ENCODE data around the gene SCTR.
A peak's percentile ranks its signal among the peaks of the same experiment; 100 is the strongest.

SCTR gene

DNA sequence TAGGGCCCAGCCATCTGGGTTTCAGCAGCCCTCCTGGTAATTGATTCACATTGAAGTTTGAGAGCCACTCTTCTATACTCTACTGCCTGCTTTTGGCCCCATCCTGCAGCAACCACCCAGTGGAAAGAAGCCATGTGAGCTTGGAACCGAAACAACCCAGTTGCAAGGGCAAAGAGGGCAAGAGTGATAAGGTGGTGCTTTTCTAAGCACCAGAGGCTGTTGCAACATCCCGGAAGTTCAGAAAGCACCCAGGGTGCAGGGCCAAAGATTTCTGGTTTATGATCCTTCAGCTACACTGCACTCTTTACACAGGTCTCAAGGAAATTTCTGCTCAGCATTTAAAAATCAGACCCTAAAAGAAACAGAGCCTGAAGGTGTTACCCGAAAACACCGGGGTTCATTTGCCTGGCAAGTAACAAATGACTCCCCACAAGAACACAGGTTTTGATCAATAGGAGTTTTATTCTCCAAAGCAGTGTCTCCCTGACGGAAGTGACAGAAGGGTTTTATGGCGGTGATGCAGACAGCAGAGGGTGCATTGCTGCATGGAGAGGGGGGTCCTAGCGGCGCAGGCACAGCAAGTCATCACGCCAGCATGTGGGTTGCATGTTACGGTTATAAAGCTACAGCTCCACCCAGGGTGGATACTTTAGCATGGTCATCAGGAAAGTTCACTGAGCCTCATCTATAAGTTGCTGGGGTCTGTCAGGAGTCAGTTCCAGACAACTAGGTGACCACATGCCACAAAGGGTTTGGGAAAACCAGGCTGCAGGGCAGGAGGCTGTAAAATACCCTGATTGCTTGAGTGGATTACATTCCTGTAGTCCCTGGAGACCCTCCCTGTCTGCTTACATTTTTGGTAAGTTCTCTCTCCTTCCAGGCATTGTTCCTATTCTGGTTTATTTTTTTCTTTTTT is 121.4 kb downstream of the SCTR start:
- H3K4me3 ChIP-seq (ENCODE audit: low read length), result no peak overlapping the region
- H3K4me2 ChIP-seq (ENCODE audit: low read depth, low read length), result no peak overlapping the region
- no peak overlapping the region for H3K9ac ChIP-seq (ENCODE audit: low read length)
- H2AFZ ChIP-seq (ENCODE audit: low read length), result peak overlapping the region; percentile 58; the same call in 1 of the 2 replicates
- no peak for DNase-seq
- H4K20me1 ChIP-seq (ENCODE audit: insufficient read depth, low read length), result no peaks in the 10 kb centered on the region
- H3K9me3 ChIP-seq (replicated peaks; ENCODE audit: insufficient read depth, low read length), result no peaks in the 10 kb centered on the region
- no peaks in the 10 kb centered on the region for H3K27me3 ChIP-seq (replicated peaks; ENCODE audit: insufficient read depth, low read length)
- H3K36me3 ChIP-seq (replicated peaks; ENCODE audit: insufficient read depth, low read length), result no peaks in the 10 kb centered on the region
- H3K27ac ChIP-seq (ENCODE audit: low read length), result no peak overlapping the region
- TF ChIP-seq EZH2 (optimal IDR thresholded peaks at IDR 0.05; ENCODE audit: low read depth, low read length), result no peak
- TF ChIP-seq, protein P1, sequence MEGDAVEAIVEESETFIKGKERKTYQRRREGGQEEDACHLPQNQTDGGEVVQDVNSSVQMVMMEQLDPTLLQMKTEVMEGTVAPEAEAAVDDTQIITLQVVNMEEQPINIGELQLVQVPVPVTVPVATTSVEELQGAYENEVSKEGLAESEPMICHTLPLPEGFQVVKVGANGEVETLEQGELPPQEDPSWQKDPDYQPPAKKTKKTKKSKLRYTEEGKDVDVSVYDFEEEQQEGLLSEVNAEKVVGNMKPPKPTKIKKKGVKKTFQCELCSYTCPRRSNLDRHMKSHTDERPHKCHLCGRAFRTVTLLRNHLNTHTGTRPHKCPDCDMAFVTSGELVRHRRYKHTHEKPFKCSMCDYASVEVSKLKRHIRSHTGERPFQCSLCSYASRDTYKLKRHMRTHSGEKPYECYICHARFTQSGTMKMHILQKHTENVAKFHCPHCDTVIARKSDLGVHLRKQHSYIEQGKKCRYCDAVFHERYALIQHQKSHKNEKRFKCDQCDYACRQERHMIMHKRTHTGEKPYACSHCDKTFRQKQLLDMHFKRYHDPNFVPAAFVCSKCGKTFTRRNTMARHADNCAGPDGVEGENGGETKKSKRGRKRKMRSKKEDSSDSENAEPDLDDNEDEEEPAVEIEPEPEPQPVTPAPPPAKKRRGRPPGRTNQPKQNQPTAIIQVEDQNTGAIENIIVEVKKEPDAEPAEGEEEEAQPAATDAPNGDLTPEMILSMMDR (IDR thresholded peaks at IDR 0.05; ENCODE audit: low read length), result no peak
- no peak for TF ChIP-seq EZH2phosphoT487 (IDR thresholded peaks at IDR 0.05; ENCODE audit: low read length)
- no peaks in the 10 kb centered on the region for H3K79me2 ChIP-seq (ENCODE audit: low read length)
- no peaks in the 10 kb centered on the region for H3K9me2 ChIP-seq (replicated peaks; ENCODE audit: insufficient read depth, low read length)
- H3K4me1 ChIP-seq (ENCODE audit: low read length), result peaks cover 8% of the 10 kb centered on the region; the same call in 1 of the 2 replicates
- peaks cover under 1% of the 10 kb centered on the region; the same call in 1 of the 2 replicates for H3F3A ChIP-seq (ENCODE audit: insufficient read depth, low read length)

DNA sequence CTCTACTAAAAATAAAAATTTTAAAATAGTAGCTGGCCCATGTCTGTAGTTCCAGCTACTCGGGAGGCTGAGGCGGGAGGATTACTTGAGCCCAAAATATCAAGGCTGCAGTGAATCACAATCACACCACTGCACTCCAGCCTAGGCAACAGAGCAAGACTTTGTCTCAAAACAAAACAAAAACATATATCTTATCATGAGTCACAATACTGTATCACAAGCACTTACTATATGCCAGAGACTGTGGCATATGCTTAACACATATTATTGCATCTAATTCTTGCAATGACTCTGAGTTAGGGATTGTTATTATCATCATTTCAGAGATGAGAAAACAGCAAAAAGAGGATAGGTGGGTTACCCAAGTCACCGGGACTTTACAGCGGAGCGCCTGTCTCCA is 122.2 kb downstream of the SCTR start:
- no peaks in the 10 kb centered on the region for H3K36me3 ChIP-seq (replicated peaks; ENCODE audit: insufficient read depth, low read length)

DNA sequence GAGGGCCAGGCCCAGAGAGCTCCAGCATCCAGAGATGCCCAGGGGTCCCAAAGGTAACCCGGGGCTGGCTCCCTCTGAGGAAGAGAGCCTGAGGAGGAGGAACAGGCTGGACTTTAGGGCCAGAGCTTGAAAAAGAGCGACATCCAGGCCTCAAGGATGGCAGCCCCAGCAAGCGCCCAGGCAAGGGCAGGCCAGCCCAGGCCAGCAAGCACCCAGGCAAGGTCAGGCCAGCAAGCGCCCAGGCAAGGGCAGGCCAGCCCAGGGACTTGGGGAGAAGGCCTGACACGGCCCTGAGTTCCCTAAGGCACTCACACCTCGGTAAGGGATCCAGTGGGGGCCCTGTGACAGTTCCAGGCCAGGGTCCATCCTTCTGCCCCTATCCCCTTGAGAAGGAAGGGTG is 127.1 kb downstream of the SCTR start:
- DNase-seq, result no peak
- Histone ChIP-seq H3K27ac (ENCODE audit: low read length) (no peak overlapping the region), H2AFZ (ENCODE audit: low read length) (no peak overlapping the region), H3K9me2 (replicated peaks; ENCODE audit: insufficient read depth, low read length) (no peaks in the 10 kb centered on the region), H3K9me3 (replicated peaks; ENCODE audit: insufficient read depth, low read length) (no peaks in the 10 kb centered on the region), H3K79me2 (ENCODE audit: low read length) (no peaks in the 10 kb centered on the region), H3K36me3 (replicated peaks; ENCODE audit: insufficient read depth, low read length) (no peaks in the 10 kb centered on the region), H4K20me1 (ENCODE audit: insufficient read depth, low read length) (no peaks in the 10 kb centered on the region), H3K9ac (ENCODE audit: low read length) (no peak overlapping the region), H3K4me2 (ENCODE audit: low read depth, low read length) (no peak overlapping the region), H3F3A (ENCODE audit: insufficient read depth, low read length) (no peaks in the 10 kb centered on the region), H3K4me3 (ENCODE audit: low read length) (no peak overlapping the region), H3K27me3 (replicated peaks; ENCODE audit: insufficient read depth, low read length) (no peaks in the 10 kb centered on the region), H3K4me1 (ENCODE audit: low read length) (no peaks in the 10 kb centered on the region)
- TF ChIP-seq EZH2phosphoT487 (IDR thresholded peaks at IDR 0.05; ENCODE audit: low read length) (no peak), EZH2 (optimal IDR thresholded peaks at IDR 0.05; ENCODE audit: low read depth, low read length) (no peak)
- TF ChIP-seq, protein P1 (IDR thresholded peaks at IDR 0.05; ENCODE audit: low read length), result no peak

More for the DNA sequence above, 122.2 kb downstream of the SCTR start:
- no peak overlapping the region for H3K4me2 ChIP-seq (ENCODE audit: low read depth, low read length)
- DNase-seq, result no peak
- H3K4me3 ChIP-seq (ENCODE audit: low read length), result no peak overlapping the region
- no peaks in the 10 kb centered on the region for H3K9me2 ChIP-seq (replicated peaks; ENCODE audit: insufficient read depth, low read length)
- no peaks in the 10 kb centered on the region for H3K27me3 ChIP-seq (replicated peaks; ENCODE audit: insufficient read depth, low read length)
- TF ChIP-seq EZH2phosphoT487 (IDR thresholded peaks at IDR 0.05; ENCODE audit: low read length) (no peak), EZH2 (optimal IDR thresholded peaks at IDR 0.05; ENCODE audit: low read depth, low read length) (no peak)
- TF ChIP-seq, protein P1 (IDR thresholded peaks at IDR 0.05; ENCODE audit: low read length), result no peak
- no peaks in the 10 kb centered on the region for H4K20me1 ChIP-seq (ENCODE audit: insufficient read depth, low read length)
- H2AFZ ChIP-seq (ENCODE audit: low read length), result no peak overlapping the region
- H3K9ac ChIP-seq (ENCODE audit: low read length), result no peak overlapping the region
- no peak overlapping the region for H3K27ac ChIP-seq (ENCODE audit: low read length)
- no peaks in the 10 kb centered on the region for H3F3A ChIP-seq (ENCODE audit: insufficient read depth, low read length)
- peaks cover 6% of the 10 kb centered on the region; the same call in 1 of the 2 replicates for H3K4me1 ChIP-seq (ENCODE audit: low read length)
- H3K79me2 ChIP-seq (ENCODE audit: low read length), result no peaks in the 10 kb centered on the region
- no peaks in the 10 kb centered on the region for H3K9me3 ChIP-seq (replicated peaks; ENCODE audit: insufficient read depth, low read length)
